Stimulated activated naive B cell treated with anti-CD40 and anti-IgM and Interleukin-4, amounts not matched to agents 10 μg/mL and 1 μg/mL and 100 μg/mL, for 72 hours (primary cell): ENCODE measurements around the gene PRUNE2.
A peak's percentile ranks its signal among the peaks of the same experiment; 100 is the strongest.

Source experiments
- ATAC-seq, 2 donors: fragments of 150-1000 bp; cut with Tn5 transposase; replicated peaks; 2 replicates each; pipeline ENCODE4 v1.10.0; 2021; ENCODE audit warnings: moderate library complexity in 1 of 2
- DNase-seq: peaks from one replicate; pipeline ENCODE4 v3.0.0; 2021
- H3K27ac Mint-ChIP-seq: one replicate; pipeline ENCODE4 v1.8.0; 2022; ENCODE audit warnings: mild to moderate bottlenecking, mixed read lengths
- H3K27me3 Mint-ChIP-seq, 2 donors: one replicate each; pipeline ENCODE4 v1.8.0; 2022; ENCODE audit warnings: mixed read lengths in 2 of 2
- H3K36me3 Mint-ChIP-seq, 2 donors: one replicate each; pipeline ENCODE4 v1.8.0; 2022; ENCODE audit warnings: mixed read lengths in 2 of 2, mild to moderate bottlenecking in 1 of 2
- H3K4me1 Mint-ChIP-seq, 2 donors: one replicate each; pipeline ENCODE4 v1.8.0; 2022; ENCODE audit warnings: mixed read lengths in 2 of 2, mild to moderate bottlenecking in 1 of 2
- H3K4me3 Mint-ChIP-seq, 2 donors: one replicate each; pipeline ENCODE4 v1.8.0; 2022; ENCODE audit warnings: mild to moderate bottlenecking in 2 of 2, mixed read lengths in 2 of 2, moderate library complexity in 1 of 2
- H3K9me3 Mint-ChIP-seq, 2 donors: one replicate each; pipeline ENCODE4 v1.8.0; 2022; ENCODE audit warnings: mixed read lengths in 2 of 2, mild to moderate bottlenecking in 1 of 2

PRUNE2 gene

DNA sequence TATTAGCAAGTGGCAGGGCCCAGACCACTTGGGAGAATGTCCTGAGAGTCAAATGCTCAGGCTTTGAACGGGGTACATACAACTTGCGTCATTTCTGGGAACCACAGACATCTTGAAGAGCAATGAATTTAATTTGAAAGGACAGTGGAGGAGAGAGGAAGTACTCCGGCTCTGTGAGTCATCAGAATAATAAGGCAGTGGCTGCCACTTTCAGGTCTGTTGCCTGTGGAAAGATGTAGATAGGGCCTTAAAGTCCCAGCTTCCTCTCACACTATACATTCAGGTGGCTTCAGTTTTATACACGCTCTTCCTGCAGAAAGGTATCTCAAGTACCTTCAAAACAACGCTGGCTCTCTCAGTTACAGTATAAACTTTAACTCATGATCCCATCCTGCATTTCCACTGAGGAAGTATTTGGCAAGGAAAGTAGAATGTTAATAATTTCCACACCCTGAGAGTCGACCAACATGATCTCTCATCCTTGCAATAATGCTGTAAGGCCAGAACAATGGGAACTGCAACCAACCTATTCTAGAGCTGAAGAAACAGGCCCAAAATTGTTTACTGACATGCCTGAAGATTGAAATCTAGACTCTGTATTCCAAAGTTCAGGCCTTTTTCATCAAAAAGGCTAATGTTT lies 6.8 kb upstream of the PRUNE2 start:
- peak; percentile 67 to 73 for ATAC-seq
- Mint-ChIP-seq H3K27ac (no peak overlapping the region), H3K36me3 (no peaks in the 10 kb centered on the region), H3K9me3 (peaks cover 0 to 1% of the 10 kb centered on the region in 2 donors), H3K27me3 (peaks cover 36 to 50% of the 10 kb centered on the region in 2 donors), H3K4me3 (no peak overlapping the region), H3K4me1 (no peaks in the 10 kb centered on the region)
- DNase-seq = no peak

DNA sequence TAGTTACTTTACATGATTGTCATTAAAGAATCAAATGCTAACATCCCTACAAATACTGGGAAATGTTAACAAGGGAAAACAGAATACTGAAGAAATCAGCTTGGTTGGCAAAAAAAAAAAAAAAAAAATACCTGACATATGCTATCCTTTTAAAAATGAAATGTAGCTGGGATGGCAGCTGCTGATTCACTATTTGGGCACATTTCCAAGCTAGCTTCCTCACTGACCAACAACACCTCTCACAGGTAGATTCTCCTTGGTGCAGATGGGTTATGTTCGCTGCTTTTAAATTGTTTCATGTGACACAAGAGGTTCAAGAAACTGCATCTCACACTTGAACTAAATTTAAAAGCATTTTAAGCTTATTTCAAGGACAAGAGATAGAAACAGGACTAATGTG lies 6.1 kb upstream of the PRUNE2 start:
- ATAC-seq (no peak), DNase-seq (no peak)
- Mint-ChIP-seq H3K4me3 (no peak overlapping the region), H3K36me3 (no peaks in the 10 kb centered on the region), H3K9me3 (peaks cover 0 to under 1% of the 10 kb centered on the region in 2 donors), H3K27ac (no peak overlapping the region), H3K4me1 (no peaks in the 10 kb centered on the region), H3K27me3 (peaks cover 40 to 52% of the 10 kb centered on the region in 2 donors)

DNA sequence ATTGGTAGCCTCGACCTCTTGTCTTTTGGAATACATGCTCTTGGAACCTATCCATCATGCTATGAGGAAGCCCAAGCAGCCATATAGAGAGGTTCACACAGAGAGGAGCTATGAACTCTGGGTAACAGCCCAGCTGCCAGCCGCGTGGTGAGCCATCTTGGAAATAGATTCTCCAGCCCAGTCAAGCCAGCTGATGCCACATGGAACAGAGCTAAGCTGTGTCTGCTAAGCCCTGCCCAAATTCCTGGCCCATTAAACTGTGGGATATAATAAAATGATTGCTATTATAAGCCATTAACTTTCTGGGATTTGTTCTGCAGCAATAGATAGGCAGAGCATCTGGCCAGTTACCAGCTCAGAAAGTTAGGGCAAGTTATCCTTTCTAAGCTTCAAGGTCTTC lies 4.9 kb upstream of the PRUNE2 start:
- no peak overlapping the region for H3K4me3 Mint-ChIP-seq
- DNase-seq = no peak
- H3K4me1 Mint-ChIP-seq = peaks cover 0 to 7% of the 10 kb centered on the region in 2 donors
- H3K27ac Mint-ChIP-seq = no peak overlapping the region
- no peaks in the 10 kb centered on the region for H3K36me3 Mint-ChIP-seq
- peaks cover 40 to 60% of the 10 kb centered on the region in 2 donors for H3K27me3 Mint-ChIP-seq
- H3K9me3 Mint-ChIP-seq = no peaks in the 10 kb centered on the region
- ATAC-seq = no peak

DNA sequence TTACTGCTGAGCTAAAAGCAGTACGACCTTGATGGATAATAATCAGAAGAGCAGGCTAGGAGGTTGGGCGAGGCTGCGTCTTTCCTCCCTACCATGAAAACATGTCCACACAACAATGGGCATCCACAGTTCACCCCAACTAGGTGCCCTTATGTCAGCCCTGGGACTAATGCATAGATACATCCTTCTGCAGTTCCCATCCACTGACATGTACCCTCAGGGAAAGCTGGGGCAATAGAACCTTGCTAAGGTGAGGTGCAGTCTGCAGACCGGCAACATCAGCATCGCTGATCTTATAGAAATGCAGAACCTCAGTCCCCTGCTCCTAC lies 697 bp upstream of the PRUNE2 start:
- Mint-ChIP-seq H3K36me3 (no peaks in the 10 kb centered on the region), H3K27ac (no peak overlapping the region), H3K4me1 (peaks cover 0 to 7% of the 10 kb centered on the region in 2 donors), H3K4me3 (peak overlapping the region in 1 of 2 donors; percentile 47), H3K27me3 (peaks cover 57 to 65% of the 10 kb centered on the region in 2 donors), H3K9me3 (no peaks in the 10 kb centered on the region)
- no peak for DNase-seq
- ATAC-seq = no peak

DNA sequence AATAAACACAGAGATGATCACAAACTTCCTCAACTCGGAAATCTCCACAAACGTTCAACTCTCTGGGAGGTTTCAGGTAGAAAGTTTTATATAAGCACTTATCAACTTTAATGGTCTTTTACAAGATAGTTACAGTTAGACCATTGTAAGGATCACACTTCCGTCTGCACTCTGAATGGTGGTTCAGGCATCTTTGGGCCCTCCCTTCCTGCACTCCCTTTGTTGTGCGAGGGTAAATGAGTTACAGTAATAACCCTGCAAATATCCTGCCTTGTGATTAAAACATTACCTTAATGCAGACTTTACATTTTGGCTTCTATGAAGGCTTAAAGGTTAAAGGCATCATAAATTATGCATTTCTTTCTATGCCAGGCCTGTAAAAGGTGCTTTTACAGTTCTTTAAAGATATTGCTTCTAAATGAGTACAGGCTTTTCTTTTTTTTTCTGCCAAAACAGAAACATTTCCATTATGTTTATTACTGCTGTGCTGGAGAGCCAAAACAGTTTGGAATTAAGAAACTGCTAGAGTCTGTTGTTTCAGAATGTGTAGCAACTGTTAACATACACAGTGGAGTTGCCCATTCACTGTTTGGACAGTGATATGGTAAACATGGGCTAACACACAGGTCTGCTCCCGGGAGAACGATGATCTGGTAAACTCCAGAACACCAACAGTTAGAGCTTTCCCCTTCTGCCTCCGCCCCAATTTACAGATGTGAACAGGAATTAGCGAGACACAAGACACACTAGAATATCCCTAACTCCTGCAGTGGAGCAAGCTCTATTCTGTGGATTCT lies 1.1 kb downstream of the PRUNE2 start:
- H3K36me3 Mint-ChIP-seq = no peaks in the 10 kb centered on the region
- H3K4me3 Mint-ChIP-seq = no peak overlapping the region
- no peak for DNase-seq
- H3K27me3 Mint-ChIP-seq = peaks cover 64 to 67% of the 10 kb centered on the region in 2 donors
- H3K9me3 Mint-ChIP-seq = no peaks in the 10 kb centered on the region
- ATAC-seq = no peak
- no peak overlapping the region for H3K27ac Mint-ChIP-seq
- peaks cover 0 to 7% of the 10 kb centered on the region in 2 donors for H3K4me1 Mint-ChIP-seq

DNA sequence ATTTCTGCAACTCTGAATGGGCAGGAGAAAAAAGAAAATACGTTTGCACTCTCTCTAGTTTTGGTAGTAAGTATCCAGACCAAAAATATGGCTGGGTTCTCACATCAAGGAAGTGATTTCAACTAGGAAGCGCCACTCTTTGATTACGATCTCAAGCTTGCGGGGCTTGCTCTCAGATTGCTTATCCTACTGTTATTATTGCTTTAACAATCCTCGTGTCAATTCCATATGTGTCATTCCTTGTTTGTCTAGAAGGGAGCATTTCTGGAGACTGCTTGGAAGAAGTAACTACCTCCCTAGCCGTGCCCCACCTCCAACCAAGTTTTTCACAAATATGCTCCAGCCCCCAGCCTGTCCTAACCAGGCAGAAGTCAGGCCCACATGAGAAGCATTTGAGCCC lies 3.5 kb downstream of the PRUNE2 start:
- H3K27me3 Mint-ChIP-seq = peaks cover 53 to 54% of the 10 kb centered on the region in 2 donors

DNA sequence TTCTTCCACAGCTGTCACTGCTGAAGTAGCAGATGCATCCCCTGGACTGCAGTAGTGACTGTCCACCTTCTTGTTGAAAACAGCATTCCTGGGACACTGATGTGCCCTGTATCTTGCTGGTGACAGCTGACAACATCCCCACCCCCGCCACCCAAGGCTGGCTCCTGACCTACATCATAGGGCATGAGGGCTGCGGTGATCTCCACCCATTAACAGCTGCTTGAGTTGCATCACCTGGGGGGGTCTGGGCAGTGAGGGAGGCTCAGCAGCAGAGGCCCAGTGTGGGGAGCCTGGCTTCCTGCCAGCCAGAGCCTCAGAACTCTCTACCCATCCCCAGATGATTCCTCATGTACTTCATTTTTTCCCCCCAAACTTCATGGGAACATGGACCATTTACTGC lies 4.1 kb downstream of the PRUNE2 start:
- Mint-ChIP-seq H3K4me1 (peaks cover 0 to 7% of the 10 kb centered on the region in 2 donors), H3K27ac (no peak overlapping the region), H3K27me3 (peaks cover 48 to 51% of the 10 kb centered on the region in 2 donors), H3K4me3 (no peak overlapping the region), H3K9me3 (no peaks in the 10 kb centered on the region), H3K36me3 (no peaks in the 10 kb centered on the region)
- DNase-seq = no peak
- ATAC-seq = no peak

More for the DNA sequence above, 3.5 kb downstream of the PRUNE2 start:
- DNase-seq (no peak), ATAC-seq (no peak)
- H3K4me1 Mint-ChIP-seq = peaks cover 0 to 7% of the 10 kb centered on the region in 2 donors
- H3K9me3 Mint-ChIP-seq = no peaks in the 10 kb centered on the region
- H3K27ac Mint-ChIP-seq = no peak overlapping the region
- no peak overlapping the region for H3K4me3 Mint-ChIP-seq
- H3K36me3 Mint-ChIP-seq = no peaks in the 10 kb centered on the region

DNA sequence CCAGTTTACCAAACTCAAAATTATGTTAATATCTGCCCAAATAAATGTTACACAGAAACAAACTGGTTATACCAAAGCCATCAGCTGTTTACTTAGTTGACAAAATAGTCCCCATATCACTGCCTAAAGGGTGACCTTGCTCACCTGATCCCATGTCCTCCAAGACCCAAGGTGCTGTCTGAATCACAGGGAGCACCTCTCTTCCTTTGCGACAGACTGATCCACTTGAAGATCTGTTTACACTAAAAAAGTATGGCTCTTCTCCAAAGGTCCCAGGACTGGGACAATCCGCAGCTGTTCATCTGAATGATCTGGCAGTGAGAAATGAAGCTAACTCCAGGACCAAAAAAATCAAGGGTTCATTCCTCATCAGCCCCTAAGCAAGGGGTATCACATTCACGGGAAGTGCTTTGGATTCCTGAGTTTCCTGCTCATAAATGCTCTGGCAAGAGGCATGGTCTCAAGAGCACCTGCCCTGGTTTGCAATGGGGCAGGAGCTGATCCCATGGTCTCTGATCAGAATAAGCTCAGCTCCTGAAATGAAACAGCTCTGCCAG lies 5.0 kb downstream of the PRUNE2 start:
- ATAC-seq (no peak), DNase-seq (no peak)
- H3K9me3 Mint-ChIP-seq = no peaks in the 10 kb centered on the region
- no peak overlapping the region for H3K4me3 Mint-ChIP-seq
- H3K27me3 Mint-ChIP-seq = peaks cover 39 to 50% of the 10 kb centered on the region in 2 donors
- H3K4me1 Mint-ChIP-seq = no peaks in the 10 kb centered on the region
- H3K36me3 Mint-ChIP-seq = no peaks in the 10 kb centered on the region
- no peak overlapping the region for H3K27ac Mint-ChIP-seq

DNA sequence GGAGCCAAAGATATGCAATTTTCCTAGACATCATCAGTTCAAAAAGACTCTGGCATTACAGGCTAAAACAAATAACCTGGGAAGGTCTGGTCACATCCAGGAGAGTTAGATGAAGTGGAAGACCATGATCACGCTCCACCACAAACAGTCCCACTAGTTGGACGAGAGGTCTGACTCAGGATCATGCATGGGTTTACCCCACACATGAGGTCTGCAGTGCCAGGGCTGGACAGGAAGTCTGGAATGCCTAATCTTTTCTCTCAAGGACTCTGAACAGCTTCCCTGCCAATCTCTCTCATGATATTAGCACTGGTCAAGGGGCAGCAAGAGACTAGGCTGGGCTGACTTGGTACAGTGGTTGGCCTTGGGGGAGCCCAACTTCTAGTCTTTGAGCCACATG lies 7.1 kb downstream of the PRUNE2 start:
- H3K9me3 Mint-ChIP-seq = no peaks in the 10 kb centered on the region
- no peaks in the 10 kb centered on the region for H3K4me1 Mint-ChIP-seq
- no peak overlapping the region for H3K27ac Mint-ChIP-seq
- ATAC-seq (no peak), DNase-seq (no peak)
- no peaks in the 10 kb centered on the region for H3K36me3 Mint-ChIP-seq
- H3K4me3 Mint-ChIP-seq = no peak overlapping the region
- H3K27me3 Mint-ChIP-seq = peaks cover 23 to 32% of the 10 kb centered on the region in 2 donors

DNA sequence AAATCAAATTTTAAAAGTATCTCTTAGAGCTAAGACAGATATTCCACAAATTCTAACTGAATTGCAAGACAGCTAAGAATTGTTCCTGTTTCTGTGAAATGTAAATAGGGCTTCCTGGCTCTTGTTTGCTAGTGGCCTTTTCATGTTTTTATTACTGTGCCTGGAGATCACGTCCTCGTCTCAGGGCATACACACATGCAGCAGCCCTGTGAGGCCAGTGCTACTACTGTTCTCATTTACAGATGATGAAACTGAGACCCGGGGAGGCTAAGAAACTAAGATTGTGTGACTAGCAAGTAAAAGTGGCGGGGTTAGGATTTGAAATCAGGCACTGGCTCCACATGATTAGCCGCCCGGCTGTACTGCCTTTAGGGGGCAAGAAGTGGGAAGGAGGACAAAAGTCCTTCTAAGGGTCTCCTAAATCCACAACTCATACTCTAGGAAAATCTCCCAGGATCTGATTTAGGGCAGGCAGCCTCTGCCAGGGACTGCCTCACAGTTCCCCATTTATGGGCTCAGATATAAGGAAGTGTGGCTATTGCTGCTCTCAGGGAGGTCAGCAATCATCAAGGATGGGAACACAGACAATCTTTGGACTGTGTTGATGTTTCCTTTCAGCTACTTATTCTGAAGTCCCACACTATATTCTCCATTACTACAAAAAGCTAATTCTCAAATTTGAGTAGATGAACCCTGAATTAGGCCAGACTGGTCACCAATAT lies 7.9 kb downstream of the PRUNE2 start:
- H3K36me3 Mint-ChIP-seq = no peaks in the 10 kb centered on the region
- no peak overlapping the region for H3K27ac Mint-ChIP-seq
- no peak overlapping the region for H3K4me3 Mint-ChIP-seq
- H3K27me3 Mint-ChIP-seq = peaks cover 23 to 32% of the 10 kb centered on the region in 2 donors
- H3K9me3 Mint-ChIP-seq = no peaks in the 10 kb centered on the region
- H3K4me1 Mint-ChIP-seq = no peaks in the 10 kb centered on the region
- no peak for ATAC-seq
- no peak for DNase-seq

DNA sequence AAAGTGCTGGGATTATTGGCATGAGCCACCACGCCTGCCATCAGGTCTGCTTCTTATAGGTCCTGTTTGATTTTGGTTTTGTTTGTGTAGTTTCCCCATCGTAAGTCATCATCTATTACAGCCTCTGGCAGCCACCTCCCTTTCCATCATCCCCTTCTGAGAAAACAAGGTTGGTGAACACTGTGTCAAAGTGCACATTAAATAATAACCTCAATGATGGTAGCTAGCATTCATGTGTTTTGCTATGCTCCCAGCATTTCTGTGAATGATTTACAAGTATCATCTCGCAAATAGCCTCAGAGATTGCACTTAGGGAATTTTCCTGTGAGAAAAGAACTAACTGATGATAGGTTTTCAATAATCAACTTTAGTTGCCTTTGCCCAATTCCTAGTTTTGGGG lies 9.9 kb downstream of the PRUNE2 start:
- Mint-ChIP-seq H3K4me1 (no peaks in the 10 kb centered on the region), H3K27me3 (peaks cover 10 to 25% of the 10 kb centered on the region in 2 donors)
- no peak for DNase-seq

DNA sequence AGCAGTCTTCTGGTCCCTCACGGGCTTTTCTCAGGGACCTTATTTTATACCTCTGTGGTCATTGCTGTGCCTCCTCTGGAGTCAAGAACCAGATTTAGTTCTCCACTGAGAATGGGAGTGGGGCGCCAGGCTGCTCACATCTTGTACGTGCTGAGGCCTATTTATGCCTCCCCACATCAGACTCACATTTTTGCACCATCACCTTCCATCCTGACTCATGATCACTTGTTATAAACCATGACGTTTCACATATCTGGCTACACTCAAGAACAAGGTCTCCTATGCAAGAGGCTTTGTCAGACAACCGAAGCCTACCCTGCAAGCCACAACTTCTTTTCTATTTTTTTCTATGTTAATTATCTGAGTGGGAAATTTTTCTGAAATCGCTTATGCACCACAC lies 10.7 kb downstream of the PRUNE2 start:
- no peaks in the 10 kb centered on the region for H3K4me1 Mint-ChIP-seq
- no peak for ATAC-seq
- DNase-seq = no peak
- H3K4me3 Mint-ChIP-seq = no peak overlapping the region
- H3K27me3 Mint-ChIP-seq = peaks cover 10 to 19% of the 10 kb centered on the region in 2 donors
- H3K36me3 Mint-ChIP-seq = no peaks in the 10 kb centered on the region
- no peak overlapping the region for H3K27ac Mint-ChIP-seq
- no peaks in the 10 kb centered on the region for H3K9me3 Mint-ChIP-seq

More for the DNA sequence above, 9.9 kb downstream of the PRUNE2 start:
- Mint-ChIP-seq H3K27ac (no peak overlapping the region), H3K9me3 (no peaks in the 10 kb centered on the region), H3K36me3 (no peaks in the 10 kb centered on the region), H3K4me3 (no peak overlapping the region)
- ATAC-seq = no peak

DNA sequence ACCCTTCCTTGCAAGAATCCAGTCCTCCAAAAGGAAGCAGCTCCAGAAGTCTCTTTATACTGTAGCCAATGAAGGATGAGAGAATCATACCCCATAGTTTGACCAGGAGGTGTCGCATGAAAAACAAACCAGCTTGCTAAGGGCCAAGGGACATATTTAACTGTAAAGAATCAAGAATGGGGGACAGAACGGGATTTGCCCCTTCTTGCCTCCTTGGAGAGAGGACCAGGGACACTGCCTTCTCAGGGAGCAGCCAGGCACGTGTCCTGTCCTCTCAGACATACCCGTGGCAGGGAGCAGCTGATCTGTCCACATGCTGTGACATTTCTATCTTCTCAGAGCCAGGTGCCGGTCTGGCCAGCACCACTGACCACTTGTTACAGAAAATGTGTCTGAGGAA lies 11.7 kb downstream of the PRUNE2 start:
- no peaks in the 10 kb centered on the region for H3K36me3 Mint-ChIP-seq
- DNase-seq (no peak), ATAC-seq (no peak)
- no peaks in the 10 kb centered on the region for H3K4me1 Mint-ChIP-seq
- H3K9me3 Mint-ChIP-seq = no peaks in the 10 kb centered on the region
- peaks cover 4 to 14% of the 10 kb centered on the region in 2 donors for H3K27me3 Mint-ChIP-seq
- no peak overlapping the region for H3K4me3 Mint-ChIP-seq
- no peak overlapping the region for H3K27ac Mint-ChIP-seq

DNA sequence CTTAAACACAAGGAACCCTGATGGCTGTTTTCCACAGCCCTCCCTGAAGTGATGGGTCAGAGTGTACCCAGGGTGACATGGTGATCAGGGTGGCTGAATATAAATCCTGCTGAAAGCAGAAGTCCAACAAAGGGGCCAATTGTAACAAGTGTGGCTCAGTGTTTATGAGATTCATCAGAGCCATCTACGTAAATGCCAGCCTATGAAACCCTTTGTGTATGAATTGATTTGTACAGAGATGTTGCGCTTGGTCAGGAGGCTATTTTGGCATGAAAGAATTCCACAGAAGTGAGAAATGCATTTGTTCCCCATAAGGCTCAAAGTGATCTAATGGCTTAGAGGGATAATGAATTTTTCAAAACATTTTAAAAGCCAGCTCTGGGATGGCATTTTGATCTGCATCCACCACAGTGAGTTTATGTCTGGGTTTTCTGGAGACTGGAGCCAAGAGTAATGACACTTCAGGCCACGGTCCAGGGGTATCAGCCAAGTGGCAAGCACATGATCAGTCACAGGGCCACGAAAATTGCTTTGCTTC lies 12.4 kb downstream of the PRUNE2 start:
- H3K9me3 Mint-ChIP-seq = no peaks in the 10 kb centered on the region
- no peaks in the 10 kb centered on the region for H3K4me1 Mint-ChIP-seq
- DNase-seq = no peak
- peaks cover 0 to 11% of the 10 kb centered on the region in 2 donors for H3K27me3 Mint-ChIP-seq
- no peaks in the 10 kb centered on the region for H3K36me3 Mint-ChIP-seq
- no peak overlapping the region for H3K4me3 Mint-ChIP-seq
- no peak for ATAC-seq
- no peak overlapping the region for H3K27ac Mint-ChIP-seq
